ENCODE data around the gene BTBD10.

Gene BTBD10

GRCh38 chr11:13465909-13466371, 2.9 kb upstream of the BTBD10 start:
- no peak for DNase-seq (ENCODE audit: low read depth)
- TF ChIP-seq CTCF (IDR thresholded peaks at IDR 0.05; ENCODE audit: control insufficient read depth, extremely low read depth, insufficient read depth) = peak; percentile 34; the same call in 1 of the 2 replicates

GRCh38 chr11:13463779-13464290, 813 bp upstream of the BTBD10 start:
- DNase-seq (ENCODE audit: low read depth) = no peak
- peak overlapping the region; percentile 75 for H3K4me3 ChIP-seq (ENCODE audit: low read depth, low read length)
- no peak for TF ChIP-seq CTCF (IDR thresholded peaks at IDR 0.05; ENCODE audit: control insufficient read depth, extremely low read depth, insufficient read depth)

More at GRCh38 chr11:13465909-13466371, 2.9 kb upstream of the BTBD10 start:
- no peak overlapping the region for H3K4me3 ChIP-seq (ENCODE audit: low read depth, low read length)

GRCh38 chr11:13462311-13462900, 616 bp downstream of the BTBD10 start:
- DNase-seq (ENCODE audit: low read depth) = no peak
- TF ChIP-seq CTCF (IDR thresholded peaks at IDR 0.05; ENCODE audit: control insufficient read depth, extremely low read depth, insufficient read depth) = peak; percentile 39
- H3K4me3 ChIP-seq (ENCODE audit: low read depth, low read length) = peak overlapping the region; percentile 75

GRCh38 chr11:13461291-13461690, 1.7 kb downstream of the BTBD10 start:
- no peak for TF ChIP-seq CTCF (IDR thresholded peaks at IDR 0.05; ENCODE audit: control insufficient read depth, extremely low read depth, insufficient read depth)

GRCh38 chr11:13450832-13451397, 12.1 kb downstream of the BTBD10 start:
- TF ChIP-seq CTCF (IDR thresholded peaks at IDR 0.05; ENCODE audit: control insufficient read depth, extremely low read depth, insufficient read depth) = no peak
- no peak for DNase-seq (ENCODE audit: low read depth)
- no peak overlapping the region for H3K4me3 ChIP-seq (ENCODE audit: low read depth, low read length)

More at GRCh38 chr11:13461291-13461690, 1.7 kb downstream of the BTBD10 start:
- DNase-seq (ENCODE audit: low read depth) = no peak
- H3K4me3 ChIP-seq (ENCODE audit: low read depth, low read length) = no peak overlapping the region

- H3K4me3 ChIP-seq (ENCODE audit: low read depth, low read length) = no peak overlapping the region
- DNase-seq (ENCODE audit: low read depth) = no peak
- no peak for TF ChIP-seq CTCF (IDR thresholded peaks at IDR 0.05; ENCODE audit: control insufficient read depth, extremely low read depth, insufficient read depth)
These were observed 13.5 kb downstream of the BTBD10 start for GRCh38 chr11:13449522-13449921.
